GM23338 (cell line): Measurements from ENCODE around the gene DGAT2. TPM values are rescaled to one million over a fixed set of nuclear protein-coding genes. Genes with fewer than 3 reads are reported as not detected.

Source experiments
- CREB1 ChIP-seq: fragments of 250-450 bp; sonication (Bioruptor Pico); IDR thresholded peaks from 2 replicates; pipeline ENCODE4 v1.5.0; 2020; ENCODE audit warnings: low read depth, mild to moderate bottlenecking, moderate library complexity
- CTCF ChIP-seq, 2 experiments: fragments of 200-600 bp in 1 of 2; sonication (generic) in 1 of 2; conservative IDR thresholded peaks; 2 replicates each; pipeline versions ENCODE4 v1.5.1 to v1.6.1; 2016 to 2017; ENCODE audit warnings: antibody characterized with exemption in 2 of 2, low read depth in 2 of 2, mild to moderate bottlenecking in 2 of 2, moderate library complexity in 1 of 2
- ETS1 ChIP-seq: IDR thresholded peaks from 2 replicates; pipeline ENCODE4 v1.6.1; 2016; ENCODE audit warnings: antibody characterized with exemption
- EZH2phosphoT487 ChIP-seq: fragments of 200-600 bp; sonication (generic); IDR thresholded peaks from one replicate; pipeline ENCODE4 v1.8.1; 2018; ENCODE audit warnings: antibody characterized with exemption; ENCODE audit not compliant: unreplicated experiment
- POLR2AphosphoS5 ChIP-seq: IDR thresholded peaks from 2 replicates; pipeline ENCODE4 v1.6.1; 2016; ENCODE audit warnings: antibody characterized with exemption, low read depth
- ZNF114 ChIP-seq: fragments of 250-450 bp; sonication (Bioruptor Pico); IDR thresholded peaks from 2 replicates; pipeline ENCODE4 v1.5.0; 2020; ENCODE audit warnings: mild to moderate bottlenecking, moderate library complexity
- ZNF331 ChIP-seq: fragments of 250-450 bp; sonication (Bioruptor Pico); IDR thresholded peaks from 2 replicates; pipeline ENCODE4 v1.5.0; 2020; ENCODE audit warnings: low read depth, mild to moderate bottlenecking, moderate library complexity
- ZNF462 ChIP-seq: fragments of 250-450 bp; sonication (Bioruptor Pico); IDR thresholded peaks from 2 replicates; pipeline ENCODE4 v1.5.0; 2020; ENCODE audit warnings: mild to moderate bottlenecking, moderate library complexity
- polyA plus RNA-seq: library from polyadenylated mRNA; unstranded; fragments of >200 nt; fragmentation: Nextera tagmentation; extraction: Ambion mirVana; gene quantifications from 2 replicates; pipeline ENCODE4 v1.2.1, GENCODE V29; 2016
- total RNA-seq: library from RNA; depleted of rRNA; stranded (reverse); fragments of >200 nt; shearing (Covaris generic); gene quantifications from 2 replicates; pipeline ENCODE4 v1.2.3, GENCODE V29; 2014

DGAT2 gene
- total and polyA plus RNA-seq, 2 experiments from 2014 or later, result 1.9 to 2.6 TPM

- TF ChIP-seq ZNF462 (no peak), POLR2AphosphoS5 (no peak), CREB1 (no peak), CTCF (conservative IDR thresholded peaks at IDR 0.05; ENCODE audit: low read depth in 2 of 2) (no peak), EZH2phosphoT487 (no peak), ZNF331 (CRISPR knock-in tag) (no peak), ZNF114 (CRISPR knock-in tag) (no peak), ETS1 (no peak)
Measured at GRCh38 chr11:75784085-75784478, 15.5 kb downstream of the DGAT2 start (continued).
